MM.1S (cell line): ENCODE results near the gene PKNOX1.
"Not testable (repeated sequence)": the region's sequence is repeated elsewhere in the genome, so short reads cannot be mapped to it uniquely, and the experiment has no call there.

Experiments used
- CTCF ChIP-seq: fragments of 300-600 bp; sonication (generic); IDR thresholded peaks from 2 replicates; pipeline ENCODE4 v1.5.1; 2016; ENCODE audit warnings: antibody characterized with exemption, low read length, mixed read lengths
- EZH2 ChIP-seq: fragments of 300-600 bp; sonication (generic); optimal IDR thresholded peaks from 2 replicates; pipeline ENCODE3; 2017; ENCODE audit warnings: low read depth, mild to moderate bottlenecking, antibody characterized with exemption, low read length, mixed read lengths

GRCh38 chr21:42997983-42998382, 23.6 kb downstream of the PKNOX1 start:
- not testable (repeated sequence) for TF ChIP-seq CTCF, EZH2
